Peyer's patch (tissue), 4 donors: Measurements from ENCODE around the gene DNAH2.

Experiments
- CTCF ChIP-seq, 6 experiments: fragments of 450-650 bp in 4 of 6; fragments of 200-600 bp in 2 of 6; sonication (generic) in 1 of 6; IDR thresholded peaks; one replicate each; pipeline ENCODE4 v1.5.1; 2017 to 2019; ENCODE audit warnings: antibody characterized with exemption in 6 of 6, mild to moderate bottlenecking in 3 of 6, moderate library complexity in 1 of 6
- POLR2A ChIP-seq, 2 donors: fragments of 450-650 bp; IDR thresholded peaks; one replicate each; pipeline ENCODE4 v1.5.1; 2017; ENCODE audit warnings: antibody characterized with exemption in 2 of 2, mild to moderate bottlenecking in 2 of 2, moderate library complexity in 2 of 2

GRCh38 chr17:7873051-7873450, 155.5 kb downstream of the DNAH2 start:
- TF ChIP-seq POLR2A (IDR thresholded peaks at IDR 0.05) (no peak), CTCF (IDR thresholded peaks at IDR 0.05) (no peak)
